Keratinocyte (primary cell): ENCODE data around the gene PTPRD.

Source experiments
- EZH2 ChIP-seq: IDR thresholded peaks from one replicate; pipeline ENCODE4 v1.6.1; 2012; ENCODE audit warnings: inconsistent platforms, mild to moderate bottlenecking, low read length, moderate library complexity
- TF ChIP-seq, protein P1 (sequence below), 3 experiments: IDR thresholded peaks in 1 of 3; conservative IDR thresholded peaks in 1 of 3; optimal IDR thresholded peaks in 1 of 3; 2 replicates in 2 of 3; 3 replicates in 1 of 3; pipeline versions ENCODE3 to v1.5.1; 2011; ENCODE audit warnings: low read length in 3 of 3, mild to moderate bottlenecking in 3 of 3, moderate library complexity in 2 of 3, control low read depth in 1 of 3, inconsistent platforms in 1 of 3; ENCODE audit not compliant: insufficient read depth in 2 of 3; ENCODE audit errors: extremely low read depth in 1 of 3

DNA sequence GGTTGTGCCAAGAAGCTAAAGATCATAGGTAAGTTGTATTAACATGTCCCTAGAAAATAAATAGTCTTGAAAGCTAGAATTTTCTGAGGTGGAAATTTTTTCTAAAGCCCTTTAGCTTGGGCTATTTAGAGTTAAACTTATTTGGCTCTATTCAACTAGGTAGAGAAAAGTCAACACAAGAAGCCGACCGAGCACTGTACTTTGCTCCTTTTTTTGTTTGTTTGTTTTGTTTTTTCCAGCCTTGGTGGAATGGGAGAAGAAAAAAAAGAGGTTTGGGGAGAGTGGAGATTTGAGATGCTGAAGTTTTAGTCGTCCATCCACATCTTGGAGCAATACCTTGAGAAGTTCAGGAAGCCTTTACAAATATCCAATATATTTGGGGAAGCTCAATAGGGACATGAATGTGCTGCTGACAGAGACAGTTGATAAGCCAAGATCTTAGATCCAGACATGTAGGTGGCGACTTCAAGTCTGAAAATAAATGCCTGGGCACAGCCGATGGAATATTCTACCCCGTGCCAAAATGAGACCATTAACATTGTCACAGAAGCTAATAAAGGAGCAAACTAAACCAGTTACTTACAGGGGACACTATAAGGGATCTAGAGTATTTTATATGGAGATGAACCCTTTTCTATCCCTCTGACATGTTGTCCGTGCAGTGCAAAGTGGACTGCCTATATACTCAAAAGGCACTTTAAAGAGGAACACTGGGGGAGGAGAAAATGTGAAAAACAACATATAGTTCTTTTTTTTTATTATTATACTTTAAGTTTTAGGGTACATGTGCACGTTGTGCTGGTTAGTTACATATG is 466.1 kb downstream of the PTPRD start:
- TF ChIP-seq, protein P1, sequence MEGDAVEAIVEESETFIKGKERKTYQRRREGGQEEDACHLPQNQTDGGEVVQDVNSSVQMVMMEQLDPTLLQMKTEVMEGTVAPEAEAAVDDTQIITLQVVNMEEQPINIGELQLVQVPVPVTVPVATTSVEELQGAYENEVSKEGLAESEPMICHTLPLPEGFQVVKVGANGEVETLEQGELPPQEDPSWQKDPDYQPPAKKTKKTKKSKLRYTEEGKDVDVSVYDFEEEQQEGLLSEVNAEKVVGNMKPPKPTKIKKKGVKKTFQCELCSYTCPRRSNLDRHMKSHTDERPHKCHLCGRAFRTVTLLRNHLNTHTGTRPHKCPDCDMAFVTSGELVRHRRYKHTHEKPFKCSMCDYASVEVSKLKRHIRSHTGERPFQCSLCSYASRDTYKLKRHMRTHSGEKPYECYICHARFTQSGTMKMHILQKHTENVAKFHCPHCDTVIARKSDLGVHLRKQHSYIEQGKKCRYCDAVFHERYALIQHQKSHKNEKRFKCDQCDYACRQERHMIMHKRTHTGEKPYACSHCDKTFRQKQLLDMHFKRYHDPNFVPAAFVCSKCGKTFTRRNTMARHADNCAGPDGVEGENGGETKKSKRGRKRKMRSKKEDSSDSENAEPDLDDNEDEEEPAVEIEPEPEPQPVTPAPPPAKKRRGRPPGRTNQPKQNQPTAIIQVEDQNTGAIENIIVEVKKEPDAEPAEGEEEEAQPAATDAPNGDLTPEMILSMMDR (optimal IDR thresholded peaks at IDR 0.05 in 1 of 3, IDR thresholded peaks at IDR 0.05 in 1 of 3, conservative IDR thresholded peaks at IDR 0.05 in 1 of 3; ENCODE audit: extremely low read depth in 1 of 3, insufficient read depth in 2 of 3, low read length in 3 of 3): no peak
- TF ChIP-seq EZH2: no peak
